Endodermal cell (in vitro differentiated cells): Measurements from ENCODE around the gene KRT75. TPM values are rescaled to one million over a fixed set of nuclear protein-coding genes. Genes with fewer than 3 reads are reported as not detected.
A peak's percentile ranks its signal among the peaks of the same experiment; 100 is the strongest.

Experiments
- DNase-seq: peaks from one replicate; pipeline ENCODE4 v3.0.0-alpha.2; 2017
- H3K27ac ChIP-seq: 2 replicates; pipeline ENCODE4 v1.5.1; 2013; ENCODE audit warnings: mild to moderate bottlenecking, low read depth, low read length, moderate library complexity
- H3K27me3 ChIP-seq: 2 replicates; pipeline ENCODE4 v1.6.1; 2013; ENCODE audit warnings: mild to moderate bottlenecking, low read length, moderate library complexity; ENCODE audit not compliant: insufficient read depth, control insufficient read depth, poor library complexity, severe bottlenecking
- H3K36me3 ChIP-seq: 2 replicates; pipeline ENCODE4 v1.7.0; 2013; ENCODE audit warnings: mild to moderate bottlenecking, low read length, moderate library complexity; ENCODE audit not compliant: control insufficient read depth, insufficient read depth
- H3K4me1 ChIP-seq: one replicate; pipeline ENCODE4 v1.7.0; 2013; ENCODE audit warnings: low read length; ENCODE audit not compliant: control insufficient read depth, insufficient read depth
- H3K4me3 ChIP-seq: 2 replicates; pipeline ENCODE4 v1.5.1; 2013; ENCODE audit warnings: mild to moderate bottlenecking, low read length, moderate library complexity
- H3K9ac ChIP-seq: 2 replicates; pipeline ENCODE4 v1.6.1; 2013; ENCODE audit warnings: mild to moderate bottlenecking, low read length, moderate library complexity; ENCODE audit not compliant: poor library complexity, severe bottlenecking; ENCODE audit errors: extremely low read depth
- H3K9me3 ChIP-seq: 2 replicates; pipeline ENCODE4 v1.6.1; 2013; ENCODE audit warnings: mild to moderate bottlenecking, low read length, moderate library complexity; ENCODE audit not compliant: control insufficient read depth
- H3K27ac Mint-ChIP-seq: 2 replicates; pipeline ENCODE4 v1.8.0; 2020; ENCODE audit warnings: mixed read lengths
- H3K27me3 Mint-ChIP-seq: 2 replicates; pipeline ENCODE4 v1.8.0; 2021; ENCODE audit warnings: mild to moderate bottlenecking, mixed read lengths; ENCODE audit not compliant: insufficient read depth
- H3K36me3 Mint-ChIP-seq: 2 replicates; pipeline ENCODE4 v1.8.0; 2020; ENCODE audit warnings: low read depth, mixed read lengths
- H3K4me1 Mint-ChIP-seq: 2 replicates; pipeline ENCODE4 v1.8.0; 2020; ENCODE audit warnings: mixed read lengths
- H3K4me3 Mint-ChIP-seq: 2 replicates; pipeline ENCODE4 v1.8.0; 2020; ENCODE audit warnings: mild to moderate bottlenecking, moderate library complexity, mixed read lengths
- H3K9me3 Mint-ChIP-seq: 2 replicates; pipeline ENCODE4 v1.8.0; 2020; ENCODE audit warnings: mild to moderate bottlenecking, mixed read lengths
- CTCF ChIP-seq: fragments of 200-600 bp; sonication (generic); conservative IDR thresholded peaks from 2 replicates; pipeline ENCODE4 v1.5.0; 2021; ENCODE audit warnings: antibody characterized with exemption, mild to moderate bottlenecking
- WGBS, 2 experiments: methylation state at CpG; one replicate each; pipeline versions ENCODE4 v1.1.5 to v1.1.7; 2013; ENCODE audit warnings: missing lambda C conversion rate in 2 of 2, mixed read lengths in 1 of 2; ENCODE audit not compliant: insufficient coverage in 1 of 2, insufficient read length in 1 of 2; 5-methylcytosine and 5-hydroxymethylcytosine counted together
- total RNA-seq, 2 donors: library from RNA; stranded (reverse); fragmentation: NEBNext Ultra II Directional in 1 of 2; extraction: Animal tissue kit (Norgen Biotek cat#: 25700) in 1 of 2; gene quantifications; 2 replicates in 1 of 2; 3 replicates in 1 of 2; pipeline ENCODE4 v1.2.1, GENCODE V29; 2021

Gene KRT75
- total RNA-seq, 2 donors from 2014 or later, result not detected

GRCh38 chr12:52437508-52437907 lies 3.3 kb upstream of the KRT75 start:
- Mint-ChIP-seq H3K36me3 (no peaks in the 10 kb centered on the region), H3K27ac (no peak overlapping the region), H3K4me3 (no peak overlapping the region), H3K9me3 (no peaks in the 10 kb centered on the region), H3K4me1 (peaks cover 1% of the 10 kb centered on the region), H3K27me3 (peaks cover 6% of the 10 kb centered on the region)
- no peaks in the 10 kb centered on the region for H3K9me3 ChIP-seq
- TF ChIP-seq CTCF, result no peak
- H3K4me1 ChIP-seq, result no peaks in the 10 kb centered on the region
- no peaks in the 10 kb centered on the region for H3K27me3 ChIP-seq
- no peak overlapping the region for H3K9ac ChIP-seq
- DNase-seq, result peak; percentile 46
- H3K4me3 ChIP-seq, result no peak overlapping the region
- 87 to 89% methylated on average over 5 to 9 of the region's 9 CpGs for WGBS, 2 experiments
- no peak overlapping the region for H3K27ac ChIP-seq
- H3K36me3 ChIP-seq, result no peaks in the 10 kb centered on the region

DNA sequence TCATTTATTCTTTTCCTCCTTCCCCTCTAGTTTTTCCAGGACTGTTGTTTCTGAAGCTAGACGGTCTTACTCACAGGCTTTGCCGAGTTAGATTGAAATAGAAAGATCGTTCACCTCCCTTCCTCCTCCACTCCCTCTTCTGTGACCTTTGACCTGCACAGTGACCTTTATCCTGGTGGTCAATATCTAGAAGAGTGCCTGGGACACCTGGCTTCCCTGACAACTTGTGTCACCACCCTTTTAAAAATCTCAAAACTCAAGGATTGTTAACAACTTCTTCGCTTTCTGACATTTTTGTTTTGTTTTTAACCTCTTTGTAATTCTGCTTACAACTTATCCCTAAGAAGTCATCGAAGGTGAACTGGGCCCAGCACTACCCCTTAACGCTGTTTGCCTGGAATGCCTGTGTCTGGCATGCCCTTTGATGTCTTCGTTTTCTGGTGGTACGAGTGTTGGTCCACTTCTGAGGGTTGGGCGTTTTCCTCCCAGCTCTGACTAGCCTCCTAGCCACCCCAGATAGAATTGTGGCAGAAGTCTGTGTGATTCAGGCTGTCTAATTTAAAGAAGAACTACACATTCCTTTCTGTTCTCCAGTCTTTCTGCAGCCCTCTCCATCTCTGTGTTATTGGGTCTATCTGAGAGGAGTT lies 2.8 kb upstream of the KRT75 start:
- Mint-ChIP-seq H3K4me1 (no peaks in the 10 kb centered on the region), H3K9me3 (no peaks in the 10 kb centered on the region), H3K4me3 (no peak overlapping the region), H3K27ac (no peak overlapping the region), H3K36me3 (no peaks in the 10 kb centered on the region), H3K27me3 (peaks cover 6% of the 10 kb centered on the region)
- no peak overlapping the region for H3K9ac ChIP-seq
- H3K27me3 ChIP-seq, result no peaks in the 10 kb centered on the region
- H3K36me3 ChIP-seq, result no peaks in the 10 kb centered on the region
- DNase-seq, result peak; percentile 24
- H3K9me3 ChIP-seq, result no peaks in the 10 kb centered on the region
- 81 to 88% methylated on average over 8 to 9 of the region's 9 CpGs for WGBS, 2 experiments
- no peak for TF ChIP-seq CTCF
- no peak overlapping the region for H3K27ac ChIP-seq
- no peak overlapping the region for H3K4me3 ChIP-seq
- H3K4me1 ChIP-seq, result no peaks in the 10 kb centered on the region

GRCh38 chr12:52436000-52436827 lies 2.0 kb upstream of the KRT75 start:
- Mint-ChIP-seq H3K9me3 (no peaks in the 10 kb centered on the region), H3K27me3 (peaks cover 7% of the 10 kb centered on the region), H3K4me1 (no peaks in the 10 kb centered on the region), H3K27ac (no peak overlapping the region), H3K4me3 (no peak overlapping the region), H3K36me3 (no peaks in the 10 kb centered on the region)
- Histone ChIP-seq H3K9ac (no peak overlapping the region), H3K4me1 (no peaks in the 10 kb centered on the region), H3K4me3 (no peak overlapping the region), H3K36me3 (no peaks in the 10 kb centered on the region), H3K27me3 (peaks cover 5% of the 10 kb centered on the region), H3K9me3 (no peaks in the 10 kb centered on the region), H3K27ac (no peak overlapping the region)
- WGBS, 2 experiments, result 85 to 90% methylated on average over 6 to 9 of the region's 9 CpGs
- DNase-seq, result peak; percentile 28
- TF ChIP-seq CTCF, result no peak
